Peyer's patch (tissue), 4 donors: ENCODE data around the gene PTGER3.

ENCODE experiments used
- POLR2A ChIP-seq, 2 donors: fragments of 450-650 bp; IDR thresholded peaks; one replicate each; pipeline ENCODE4 v1.5.1; 2017; ENCODE audit warnings: antibody characterized with exemption in 2 of 2, mild to moderate bottlenecking in 2 of 2, moderate library complexity in 2 of 2
- TF ChIP-seq, protein P1 (sequence below), 6 experiments: fragments of 450-650 bp in 4 of 6; fragments of 200-600 bp in 2 of 6; sonication (generic) in 1 of 6; IDR thresholded peaks; one replicate each; pipeline ENCODE4 v1.5.1; 2017 to 2019; ENCODE audit warnings: antibody characterized with exemption in 6 of 6, mild to moderate bottlenecking in 3 of 6, moderate library complexity in 1 of 6

DNA sequence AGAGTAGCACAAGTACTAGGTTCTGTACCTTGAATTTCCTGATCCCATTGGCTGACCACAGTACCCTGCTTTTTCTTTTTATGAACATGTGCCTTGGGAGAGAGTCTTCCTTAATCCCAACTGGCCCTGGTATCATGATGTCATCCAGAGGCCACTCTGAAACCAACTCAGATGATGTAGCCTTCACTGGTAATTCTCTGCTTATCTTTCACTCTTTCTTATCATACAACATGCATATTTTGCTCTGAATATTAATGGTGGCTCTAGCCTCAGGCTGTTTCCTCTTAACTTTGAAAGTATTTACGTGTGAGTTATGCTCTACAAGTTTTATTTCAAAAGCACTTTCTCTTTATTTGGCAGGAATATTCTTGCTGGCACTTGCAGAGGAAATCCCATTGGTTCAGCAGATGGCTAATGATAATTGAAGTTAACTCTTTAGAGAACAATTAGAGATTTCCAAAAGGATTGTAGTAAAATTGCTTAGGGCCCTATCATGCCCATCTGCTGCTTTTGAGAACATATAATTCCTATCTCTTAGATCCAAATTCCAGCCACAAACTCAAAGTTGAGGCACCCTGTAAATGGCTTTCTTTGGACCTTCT lies 86.1 kb downstream of the PTGER3 start:
- TF ChIP-seq, protein P1, sequence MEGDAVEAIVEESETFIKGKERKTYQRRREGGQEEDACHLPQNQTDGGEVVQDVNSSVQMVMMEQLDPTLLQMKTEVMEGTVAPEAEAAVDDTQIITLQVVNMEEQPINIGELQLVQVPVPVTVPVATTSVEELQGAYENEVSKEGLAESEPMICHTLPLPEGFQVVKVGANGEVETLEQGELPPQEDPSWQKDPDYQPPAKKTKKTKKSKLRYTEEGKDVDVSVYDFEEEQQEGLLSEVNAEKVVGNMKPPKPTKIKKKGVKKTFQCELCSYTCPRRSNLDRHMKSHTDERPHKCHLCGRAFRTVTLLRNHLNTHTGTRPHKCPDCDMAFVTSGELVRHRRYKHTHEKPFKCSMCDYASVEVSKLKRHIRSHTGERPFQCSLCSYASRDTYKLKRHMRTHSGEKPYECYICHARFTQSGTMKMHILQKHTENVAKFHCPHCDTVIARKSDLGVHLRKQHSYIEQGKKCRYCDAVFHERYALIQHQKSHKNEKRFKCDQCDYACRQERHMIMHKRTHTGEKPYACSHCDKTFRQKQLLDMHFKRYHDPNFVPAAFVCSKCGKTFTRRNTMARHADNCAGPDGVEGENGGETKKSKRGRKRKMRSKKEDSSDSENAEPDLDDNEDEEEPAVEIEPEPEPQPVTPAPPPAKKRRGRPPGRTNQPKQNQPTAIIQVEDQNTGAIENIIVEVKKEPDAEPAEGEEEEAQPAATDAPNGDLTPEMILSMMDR (IDR thresholded peaks at IDR 0.05): no peak
- TF ChIP-seq POLR2A (IDR thresholded peaks at IDR 0.05): no peak
